Measurements from ENCODE around the gene HARBI1.

The HARBI1 gene, protein sequence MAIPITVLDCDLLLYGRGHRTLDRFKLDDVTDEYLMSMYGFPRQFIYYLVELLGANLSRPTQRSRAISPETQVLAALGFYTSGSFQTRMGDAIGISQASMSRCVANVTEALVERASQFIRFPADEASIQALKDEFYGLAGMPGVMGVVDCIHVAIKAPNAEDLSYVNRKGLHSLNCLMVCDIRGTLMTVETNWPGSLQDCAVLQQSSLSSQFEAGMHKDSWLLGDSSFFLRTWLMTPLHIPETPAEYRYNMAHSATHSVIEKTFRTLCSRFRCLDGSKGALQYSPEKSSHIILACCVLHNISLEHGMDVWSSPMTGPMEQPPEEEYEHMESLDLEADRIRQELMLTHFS

DNA sequence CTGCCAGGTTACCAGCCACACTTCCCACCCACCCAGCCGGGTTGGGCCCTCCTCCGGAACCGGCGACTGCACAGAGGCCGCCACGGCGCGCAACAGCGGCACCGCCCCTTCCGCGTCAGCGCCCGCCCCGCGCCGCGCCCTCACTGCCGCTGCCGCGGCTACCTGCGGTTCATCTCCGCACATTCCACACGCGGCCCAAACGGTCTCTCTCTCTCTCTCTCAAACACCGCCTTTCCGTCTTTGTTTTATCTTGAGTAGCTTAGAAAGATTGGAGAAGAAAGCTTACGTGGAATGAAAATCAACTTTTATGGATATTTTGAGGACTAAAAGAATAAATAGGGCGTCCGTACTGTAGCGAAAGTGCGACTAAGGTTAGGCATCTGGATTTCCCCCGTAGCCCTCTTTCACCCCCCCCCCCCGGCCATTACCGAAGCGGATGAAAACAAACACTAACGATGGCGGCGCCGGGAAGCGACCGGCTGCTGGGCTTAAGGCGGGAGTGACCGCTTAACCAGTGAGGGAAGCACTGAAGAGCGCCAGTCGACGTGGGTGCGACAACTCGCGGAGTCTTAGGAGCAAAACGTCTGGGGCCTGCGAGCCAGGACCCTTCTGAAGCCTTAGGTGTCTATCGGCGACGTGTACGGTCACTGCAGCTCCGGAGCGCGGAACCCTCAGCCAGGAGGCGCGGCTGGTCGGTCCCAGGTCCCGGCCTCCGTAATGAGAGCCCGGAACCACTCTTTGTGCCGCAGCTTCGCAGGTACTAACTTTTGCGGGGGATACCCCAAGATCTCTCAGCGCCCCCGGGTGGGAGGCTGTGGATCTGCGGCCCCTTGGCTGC, at the start of gene HARBI1, which contains the start of gene ATG13:
Gene HARBI1 (minus strand): TSS at position 94 of the 838 bp plus-strand sequence. CDS start 990 bp downstream, outside the sequence.
Gene ATG13 (plus strand): TSS at position 420 of the 838 bp plus-strand sequence. CDS start 26,739 bp downstream, outside the sequence.
- Histone ChIP-seq H3K27ac (peak within 1 kb of the TSS; percentile 97), H3K9ac (peak within 1 kb of the TSS; percentile 77), H2AFZ (peak within 1 kb of the TSS; percentile 95), H3K36me3 (ENCODE audit: control insufficient read depth, insufficient read depth, low read length) (no peaks in the 10 kb centered on the region), H3K4me2 (ENCODE audit: low read length) (peak within 1 kb of the TSS; percentile 78), H3K27me3 (ENCODE audit: control insufficient read depth, insufficient read depth, low read length) (no peaks in the 10 kb centered on the region), H3K9me3 (ENCODE audit: control insufficient read depth, low read length) (no peaks in the 10 kb centered on the region), H3K4me1 (no peaks in the 10 kb centered on the region), H3K79me2 (peaks cover 11% of the 10 kb centered on the region), H3K4me3 (ENCODE audit: low read depth, low read length) (peak within 1 kb of the TSS; percentile 88)
- TF ChIP-seq, protein P1, sequence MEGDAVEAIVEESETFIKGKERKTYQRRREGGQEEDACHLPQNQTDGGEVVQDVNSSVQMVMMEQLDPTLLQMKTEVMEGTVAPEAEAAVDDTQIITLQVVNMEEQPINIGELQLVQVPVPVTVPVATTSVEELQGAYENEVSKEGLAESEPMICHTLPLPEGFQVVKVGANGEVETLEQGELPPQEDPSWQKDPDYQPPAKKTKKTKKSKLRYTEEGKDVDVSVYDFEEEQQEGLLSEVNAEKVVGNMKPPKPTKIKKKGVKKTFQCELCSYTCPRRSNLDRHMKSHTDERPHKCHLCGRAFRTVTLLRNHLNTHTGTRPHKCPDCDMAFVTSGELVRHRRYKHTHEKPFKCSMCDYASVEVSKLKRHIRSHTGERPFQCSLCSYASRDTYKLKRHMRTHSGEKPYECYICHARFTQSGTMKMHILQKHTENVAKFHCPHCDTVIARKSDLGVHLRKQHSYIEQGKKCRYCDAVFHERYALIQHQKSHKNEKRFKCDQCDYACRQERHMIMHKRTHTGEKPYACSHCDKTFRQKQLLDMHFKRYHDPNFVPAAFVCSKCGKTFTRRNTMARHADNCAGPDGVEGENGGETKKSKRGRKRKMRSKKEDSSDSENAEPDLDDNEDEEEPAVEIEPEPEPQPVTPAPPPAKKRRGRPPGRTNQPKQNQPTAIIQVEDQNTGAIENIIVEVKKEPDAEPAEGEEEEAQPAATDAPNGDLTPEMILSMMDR (IDR thresholded peaks at IDR 0.05), result peak; percentile 63

DNA sequence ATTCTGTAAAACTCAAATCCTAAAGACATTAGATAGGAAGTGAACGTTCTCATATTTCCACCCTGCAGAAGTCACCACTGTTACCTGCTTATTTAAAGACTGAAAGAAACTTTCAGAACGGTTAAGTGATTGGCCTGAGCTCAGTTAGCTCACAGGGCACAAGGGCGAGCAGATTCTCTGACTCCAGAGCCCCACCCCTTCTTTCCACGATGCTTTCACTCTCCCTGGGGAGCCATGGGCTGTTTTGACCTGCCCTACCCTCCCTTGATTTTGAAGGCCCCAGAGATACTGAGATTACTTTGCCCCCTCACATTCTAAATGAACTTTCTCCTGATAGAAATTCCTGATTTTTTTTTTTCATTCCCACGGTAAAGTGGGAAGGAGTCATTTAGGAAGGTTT, 49.5 kb upstream of the HARBI1 start:
- no peak overlapping the region for H3K4me2 ChIP-seq (ENCODE audit: low read length)
- peaks cover 16% of the 10 kb centered on the region for H3K4me1 ChIP-seq
- TF ChIP-seq, protein P1 (IDR thresholded peaks at IDR 0.05), result no peak
- no peak overlapping the region for H3K9ac ChIP-seq
- H3K27ac ChIP-seq, result no peak overlapping the region
- H2AFZ ChIP-seq, result no peak overlapping the region
- H3K4me3 ChIP-seq (ENCODE audit: low read depth, low read length), result no peak overlapping the region
- no peaks in the 10 kb centered on the region for H3K27me3 ChIP-seq (ENCODE audit: control insufficient read depth, insufficient read depth, low read length)
- H3K36me3 ChIP-seq (ENCODE audit: control insufficient read depth, insufficient read depth, low read length), result no peaks in the 10 kb centered on the region
- no peaks in the 10 kb centered on the region for H3K9me3 ChIP-seq (ENCODE audit: control insufficient read depth, low read length)
- H3K79me2 ChIP-seq, result no peaks in the 10 kb centered on the region

DNA sequence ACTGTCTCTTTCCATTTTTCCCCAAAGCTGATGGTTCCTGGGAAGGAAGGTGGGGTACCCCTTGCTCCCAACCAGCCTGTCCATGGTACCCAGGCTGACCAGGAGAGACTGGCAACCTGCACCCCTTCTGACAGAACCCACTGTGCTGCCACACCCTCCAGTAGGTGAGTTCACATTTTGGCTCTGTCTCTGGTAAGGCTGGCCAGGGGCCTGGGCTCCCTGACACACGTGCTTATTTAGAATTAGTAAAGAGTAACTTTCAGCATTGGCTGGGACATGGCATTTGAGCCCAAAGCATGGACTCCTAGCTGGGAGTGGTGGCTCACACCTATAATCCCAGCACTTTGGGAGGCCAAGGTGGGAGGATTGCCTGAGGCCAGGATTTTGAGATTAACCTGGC, 48.3 kb upstream of the HARBI1 start:
- H2AFZ ChIP-seq, result peak overlapping the region; percentile 58
- H3K27ac ChIP-seq, result peak overlapping the region; percentile 86
- peaks cover 16% of the 10 kb centered on the region for H3K4me1 ChIP-seq
- no peak overlapping the region for H3K4me2 ChIP-seq (ENCODE audit: low read length)
- no peak overlapping the region for H3K4me3 ChIP-seq (ENCODE audit: low read depth, low read length)
- no peak overlapping the region for H3K9ac ChIP-seq
- H3K36me3 ChIP-seq (ENCODE audit: control insufficient read depth, insufficient read depth, low read length), result no peaks in the 10 kb centered on the region
- H3K79me2 ChIP-seq, result no peaks in the 10 kb centered on the region
- no peaks in the 10 kb centered on the region for H3K27me3 ChIP-seq (ENCODE audit: control insufficient read depth, insufficient read depth, low read length)
- H3K9me3 ChIP-seq (ENCODE audit: control insufficient read depth, low read length), result no peaks in the 10 kb centered on the region
- TF ChIP-seq, protein P1 (IDR thresholded peaks at IDR 0.05), result no peak

DNA sequence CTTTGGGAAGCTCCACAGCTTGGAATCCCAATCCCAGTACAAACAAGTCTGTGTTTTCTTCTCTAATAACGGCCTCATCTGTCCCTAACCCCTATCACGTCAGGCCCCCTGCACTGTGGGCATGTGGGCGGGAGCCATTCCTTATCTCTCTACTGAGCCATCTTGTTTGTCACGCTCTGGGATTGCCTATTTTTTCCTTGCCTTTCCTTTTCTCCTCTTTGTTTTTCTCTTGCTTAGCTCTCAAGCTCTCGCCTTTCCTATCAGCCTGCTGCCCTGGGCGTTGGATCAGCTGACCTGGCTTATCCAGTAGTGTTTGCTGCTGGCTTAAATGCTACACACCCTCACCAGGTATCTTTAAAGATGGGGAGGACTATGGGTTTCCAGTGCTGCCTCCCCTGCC, 47.6 kb upstream of the HARBI1 start:
- Histone ChIP-seq H3K4me1 (peaks cover 14% of the 10 kb centered on the region), H3K79me2 (no peaks in the 10 kb centered on the region), H3K27ac (peak overlapping the region; percentile 86), H3K27me3 (ENCODE audit: control insufficient read depth, insufficient read depth, low read length) (no peaks in the 10 kb centered on the region), H2AFZ (peak overlapping the region; percentile 58), H3K4me2 (ENCODE audit: low read length) (no peak overlapping the region), H3K9me3 (ENCODE audit: control insufficient read depth, low read length) (no peaks in the 10 kb centered on the region), H3K9ac (no peak overlapping the region), H3K4me3 (ENCODE audit: low read depth, low read length) (no peak overlapping the region), H3K36me3 (ENCODE audit: control insufficient read depth, insufficient read depth, low read length) (no peaks in the 10 kb centered on the region)
- TF ChIP-seq, protein P1 (IDR thresholded peaks at IDR 0.05), result no peak

Data from parathyroid adenoma (tissue), 2 donors.